Stromal cell of bone marrow (primary cell): ENCODE data around the gene GRB14.
A peak's percentile ranks its signal among the peaks of the same experiment; 100 is the strongest.
"Not testable (repeated sequence)": the region's sequence is repeated elsewhere in the genome, so short reads cannot be mapped to it uniquely, and the experiment has no call there.

Source experiments
- DNase-seq: peaks from one replicate; pipeline ENCODE4 v3.0.0-alpha.2; 2012; ENCODE audit warnings: low read depth

GRB14 gene

DNA sequence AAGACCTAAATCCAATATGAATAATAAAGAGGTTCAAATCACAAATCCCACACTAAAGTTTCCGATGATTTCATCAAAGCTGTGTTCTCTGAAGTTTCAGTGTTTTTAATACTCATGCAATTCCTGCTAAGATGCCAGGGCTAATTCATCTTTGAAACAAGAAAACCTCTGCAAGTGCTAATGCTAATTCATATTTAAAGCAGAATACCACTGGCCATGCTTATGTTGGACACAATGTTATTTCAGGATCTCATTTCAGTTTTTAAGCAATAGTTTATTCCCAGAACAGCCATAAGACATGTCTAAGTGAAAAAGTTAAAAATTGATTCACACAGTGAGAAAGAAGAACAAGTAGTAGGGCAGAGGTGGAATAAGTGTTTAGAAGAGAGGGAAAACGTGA, 62.8 kb downstream of the GRB14 start:
- peak; percentile 55 for DNase-seq

DNA sequence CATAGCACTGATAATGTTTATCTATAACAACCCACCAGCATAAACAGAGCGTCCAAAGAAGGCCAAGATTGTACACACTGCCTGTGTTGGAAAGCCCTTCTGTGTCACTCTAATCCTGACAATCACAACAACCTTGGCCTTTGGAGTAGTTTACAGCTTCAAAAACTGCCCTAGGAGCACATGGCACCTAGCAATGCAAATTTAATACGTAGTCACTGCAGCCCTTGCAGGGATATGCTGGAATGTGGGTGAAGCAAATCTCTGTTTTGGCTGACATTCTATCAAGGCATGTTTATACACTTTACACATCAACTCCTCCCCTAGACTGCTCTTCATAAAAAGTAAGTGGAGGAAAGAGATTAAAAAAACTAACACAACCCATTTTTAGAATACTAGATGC, 66.8 kb downstream of the GRB14 start:
- DNase-seq: no peak

DNA sequence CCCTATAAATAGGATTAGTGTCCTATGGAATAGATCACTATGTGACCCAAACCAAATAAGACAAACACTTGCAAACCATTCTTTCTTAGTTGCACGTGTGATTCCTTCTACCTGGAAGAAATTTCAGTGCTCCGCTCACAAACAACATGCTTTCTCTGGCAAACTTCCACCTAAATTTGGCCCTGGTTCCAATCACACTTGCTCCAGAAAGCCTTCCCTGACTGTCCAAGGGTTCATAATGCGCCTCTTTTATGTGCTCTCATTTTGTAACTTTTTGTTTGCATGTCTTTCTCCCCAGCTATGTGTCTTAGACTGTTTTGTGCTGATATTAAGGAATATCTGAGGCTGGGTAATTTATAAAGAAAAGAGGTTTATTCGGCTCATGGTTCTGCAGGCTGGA, 69.8 kb downstream of the GRB14 start:
- DNase-seq: no peak

DNA sequence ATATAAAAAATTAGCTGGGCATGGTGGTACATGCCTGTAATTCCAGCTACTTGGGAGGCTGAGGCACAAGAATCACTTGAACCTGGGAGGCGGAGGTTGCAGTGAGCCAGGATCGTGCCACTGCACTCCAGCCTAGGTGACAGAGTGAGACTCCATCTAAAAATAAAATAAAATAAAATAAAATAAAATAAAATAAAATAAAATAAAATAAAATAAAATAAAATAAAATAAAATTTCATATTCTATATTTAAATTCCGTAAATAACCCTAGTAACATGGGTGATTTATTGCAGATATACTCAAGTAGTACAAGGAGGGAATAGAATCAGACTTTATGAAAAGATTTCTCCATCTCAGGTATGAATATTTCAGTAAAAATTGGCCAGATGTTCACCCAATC, 71.6 kb downstream of the GRB14 start:
- DNase-seq: not testable (repeated sequence)

DNA sequence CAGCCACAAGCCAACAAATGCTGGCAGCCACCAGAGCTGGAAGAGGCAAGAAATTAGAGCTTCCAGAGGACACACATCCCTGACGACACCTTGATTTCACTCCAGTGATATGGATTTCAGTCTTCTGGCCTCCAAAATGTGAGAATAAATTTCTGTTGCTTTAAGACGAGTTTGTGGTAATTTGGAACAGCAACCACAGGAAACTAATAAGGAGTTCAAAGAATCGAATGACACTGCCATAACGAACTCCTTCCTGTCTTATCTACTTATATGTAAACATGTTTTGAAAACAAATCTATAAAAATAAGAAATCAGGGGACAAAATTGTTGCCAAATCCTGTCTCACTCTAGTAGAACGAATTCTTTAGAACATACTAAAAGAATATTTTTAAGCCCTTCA, 75.8 kb downstream of the GRB14 start:
- DNase-seq: no peak

DNA sequence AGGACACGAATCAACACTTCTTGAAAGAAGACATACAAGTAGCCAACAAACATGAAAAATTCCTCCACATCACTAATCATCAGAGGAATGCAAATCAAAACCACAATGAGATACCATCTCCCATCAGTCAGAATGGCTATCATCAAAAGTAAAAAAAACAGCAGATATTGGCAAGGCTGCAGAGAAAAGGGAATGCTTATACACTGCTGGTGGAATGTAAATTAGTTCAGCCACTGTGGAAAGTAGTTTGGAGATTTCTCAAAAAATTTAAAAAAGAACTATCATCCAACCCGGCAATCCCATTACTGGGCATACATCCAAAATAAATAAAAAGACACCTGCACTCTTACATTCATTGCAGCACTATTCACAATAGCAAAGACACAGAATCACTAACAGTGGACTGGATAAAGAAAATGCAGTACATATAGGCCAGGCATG, 78.7 kb downstream of the GRB14 start:
- DNase-seq: no peak

DNA sequence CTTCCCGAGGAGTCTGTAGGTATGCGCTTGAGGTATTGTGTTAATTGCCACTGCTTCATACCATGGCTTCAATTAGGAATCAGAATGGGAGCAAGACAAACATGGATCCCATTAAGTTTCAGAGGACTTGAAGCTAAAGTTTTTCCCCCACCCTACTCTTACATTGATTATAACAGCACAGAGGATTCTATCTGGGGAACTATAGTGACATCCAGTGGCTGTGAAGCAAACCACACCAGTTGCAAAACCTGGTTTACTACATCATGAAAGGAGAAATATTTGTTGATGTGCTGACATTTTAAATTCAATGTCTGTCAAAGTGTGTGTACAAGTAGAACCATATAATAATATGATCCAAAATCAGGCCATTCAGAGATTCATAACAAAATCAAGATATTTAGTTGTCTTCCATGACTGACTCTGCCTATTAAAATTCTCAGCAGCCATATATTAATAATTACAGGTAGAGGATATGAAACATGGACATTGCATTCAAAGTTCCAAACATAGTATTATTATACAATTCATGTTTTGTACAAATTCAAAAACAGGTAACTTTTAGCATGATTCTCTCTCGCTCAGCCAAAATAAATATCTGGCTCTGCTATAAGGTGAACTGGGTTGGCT, 82.9 kb downstream of the GRB14 start:
- peak; percentile 25 for DNase-seq

DNA sequence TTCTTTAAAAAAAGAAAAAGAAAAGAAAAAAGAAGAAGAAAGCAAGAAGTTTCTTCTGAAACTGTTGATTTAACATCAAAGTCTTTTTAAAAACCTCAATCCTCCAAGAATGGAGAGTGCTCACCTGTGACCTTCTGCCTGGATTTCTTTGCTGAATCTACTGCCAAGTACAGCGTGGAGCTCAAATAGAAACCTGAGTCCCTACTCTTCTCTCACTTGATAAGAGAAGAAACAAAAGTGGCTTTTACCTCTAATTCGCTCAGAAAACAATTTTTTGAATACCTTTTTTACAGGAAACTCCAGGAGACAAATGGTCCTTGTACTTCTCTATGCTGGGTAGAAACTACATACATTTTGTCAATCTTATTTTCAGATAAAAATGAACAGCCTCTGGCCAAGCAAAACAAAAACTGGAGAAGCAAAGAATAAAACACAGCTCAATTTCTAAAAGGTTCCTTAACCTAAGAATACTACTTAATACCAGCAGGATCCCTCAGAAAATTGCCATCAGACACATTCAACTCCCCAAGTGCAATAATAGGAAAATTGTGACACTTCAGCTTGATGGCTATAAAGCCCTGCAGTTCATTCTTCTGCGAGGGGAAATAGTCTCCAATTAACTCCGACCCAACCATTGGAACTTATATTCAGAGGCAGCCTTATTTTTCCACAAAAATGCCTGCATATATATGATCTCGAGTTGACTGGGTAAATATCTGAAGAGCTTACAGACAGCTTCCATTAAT, 85.8 kb downstream of the GRB14 start:
- DNase-seq: no peak

DNA sequence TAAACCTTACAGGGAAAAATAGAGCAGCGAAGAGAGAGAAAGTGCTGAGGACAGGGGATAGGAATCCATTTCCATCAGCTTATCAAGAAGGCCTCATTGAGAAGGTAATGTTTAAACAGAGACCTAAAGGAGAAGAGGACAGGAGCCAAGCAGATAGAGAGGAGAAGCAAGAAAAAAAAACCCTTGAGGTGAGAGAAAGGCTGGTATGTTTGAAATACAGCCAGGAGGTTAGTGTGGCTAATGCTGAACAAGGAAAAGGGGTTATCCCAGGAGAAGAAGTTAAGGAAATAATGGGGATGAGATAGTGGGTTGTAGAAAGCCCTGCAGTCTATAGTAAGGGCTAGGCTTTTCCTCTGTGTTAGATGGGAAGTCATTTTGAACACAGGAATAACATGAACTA, 90.8 kb downstream of the GRB14 start:
- no peak for DNase-seq

DNA sequence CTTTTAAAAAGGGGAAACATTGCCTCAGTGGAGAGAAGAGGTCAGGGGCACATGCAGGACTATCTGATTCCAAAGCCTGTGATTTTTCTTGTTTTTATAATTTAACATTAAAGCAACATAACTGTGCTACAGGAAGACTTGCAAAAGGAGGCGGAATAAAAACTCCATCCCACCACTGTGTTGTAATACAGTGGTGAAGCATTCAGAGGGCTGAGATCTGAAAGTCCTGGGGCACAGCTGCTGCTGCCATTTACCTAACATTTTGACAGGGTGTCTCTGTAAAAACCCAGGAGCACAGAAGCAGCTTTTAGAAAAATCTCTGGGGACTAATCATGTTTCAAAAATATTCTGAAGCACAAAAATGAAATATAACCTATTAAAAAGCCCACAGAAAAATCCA, 97.6 kb downstream of the GRB14 start:
- no peak for DNase-seq

DNA sequence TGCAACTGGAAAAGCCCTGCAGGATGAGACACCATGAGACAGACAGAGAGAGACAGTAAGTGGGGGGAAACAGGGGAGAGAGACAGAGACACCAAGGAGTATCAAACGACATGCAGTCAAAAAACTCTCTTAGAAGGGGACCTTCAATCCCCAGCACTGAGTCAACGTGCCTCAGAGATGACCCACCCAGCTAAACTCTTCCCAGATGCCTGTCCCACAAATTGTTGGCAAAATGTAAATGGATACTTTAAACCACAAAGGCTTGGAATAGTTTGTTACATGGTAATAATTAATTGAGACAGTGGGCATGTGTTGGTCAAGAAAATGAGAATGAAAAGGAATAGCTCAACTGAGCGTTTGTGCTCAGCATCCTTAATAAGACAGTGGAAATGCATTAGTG, 98.3 kb downstream of the GRB14 start:
- no peak for DNase-seq

DNA sequence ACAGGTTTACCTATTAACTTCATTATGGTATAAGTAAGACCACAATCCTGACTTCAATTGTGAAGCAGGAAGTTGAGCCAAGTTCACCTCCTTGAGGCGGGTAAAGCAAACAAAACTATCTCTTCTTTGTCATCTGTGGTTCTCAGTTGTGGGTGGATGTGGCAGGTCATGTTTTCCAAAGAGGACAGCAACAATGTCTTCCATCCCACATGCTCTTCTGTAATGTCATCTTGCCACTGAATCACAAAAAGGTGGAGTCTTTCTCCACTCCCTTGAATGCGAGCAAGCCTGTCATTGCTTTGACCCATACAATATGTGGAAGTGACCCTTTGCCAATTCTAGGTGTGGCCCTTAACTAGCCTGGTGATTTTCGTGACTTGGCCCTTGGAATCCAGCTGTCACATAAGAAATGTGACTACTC, 98.7 kb downstream of the GRB14 start:
- no peak for DNase-seq

DNA sequence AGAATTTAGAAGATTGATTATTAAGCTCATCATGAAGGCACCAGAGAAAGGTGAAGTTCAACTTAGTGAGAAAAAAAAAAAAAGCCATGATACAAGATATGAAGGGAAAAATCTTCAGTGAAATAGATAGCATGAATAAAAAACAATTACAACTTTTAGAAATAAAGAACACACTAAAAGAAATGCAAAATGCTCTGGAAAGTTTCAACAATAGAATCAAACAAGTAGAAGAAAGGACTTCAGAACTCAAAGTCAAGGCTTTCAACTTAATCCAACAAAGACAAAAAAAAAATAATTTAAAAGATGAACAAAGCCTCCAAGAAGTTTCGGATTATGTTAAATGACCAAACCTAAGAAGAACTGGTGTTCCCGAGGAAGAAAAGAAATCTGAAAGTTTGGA, 105.5 kb downstream of the GRB14 start:
- no peak for DNase-seq

DNA sequence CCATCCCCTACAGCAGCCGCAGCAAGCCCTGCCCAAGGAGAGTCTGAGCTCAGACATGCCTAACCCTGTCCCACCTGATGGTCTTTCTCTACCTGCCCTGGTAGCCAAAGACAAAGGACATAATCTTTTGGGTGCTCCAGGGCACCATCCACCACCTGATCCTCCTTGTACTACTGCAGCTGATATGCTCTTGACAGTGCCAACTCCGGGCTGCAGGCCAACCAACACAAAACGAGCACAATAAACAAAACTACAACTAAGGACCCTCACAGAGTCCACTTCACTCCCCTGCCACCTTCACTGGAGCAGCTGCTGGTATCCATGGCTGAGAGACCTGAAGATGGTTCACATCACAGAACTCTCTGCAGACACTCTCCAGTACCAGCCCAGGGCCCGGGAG, 106.3 kb downstream of the GRB14 start:
- DNase-seq: no peak

DNA sequence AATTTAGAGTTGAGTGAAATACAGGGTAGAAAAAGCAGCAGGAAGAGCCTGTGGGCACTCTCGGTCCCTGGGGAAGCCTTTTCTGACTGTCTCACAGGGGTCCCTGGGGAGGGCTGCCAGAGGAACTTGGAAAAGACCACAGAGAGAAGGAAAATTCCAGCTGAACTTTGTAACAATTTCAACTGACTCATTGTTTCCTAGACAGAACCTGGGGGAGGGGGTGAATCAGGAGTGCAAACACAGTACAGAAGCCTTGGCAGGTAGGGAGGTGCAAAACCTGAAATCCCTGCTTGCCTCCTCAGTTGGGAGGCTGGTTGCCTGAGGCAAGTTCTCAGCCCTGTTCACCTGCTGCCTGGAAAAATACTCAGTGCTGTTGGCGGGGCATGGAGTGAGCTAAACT, 106.8 kb downstream of the GRB14 start:
- no peak for DNase-seq

DNA sequence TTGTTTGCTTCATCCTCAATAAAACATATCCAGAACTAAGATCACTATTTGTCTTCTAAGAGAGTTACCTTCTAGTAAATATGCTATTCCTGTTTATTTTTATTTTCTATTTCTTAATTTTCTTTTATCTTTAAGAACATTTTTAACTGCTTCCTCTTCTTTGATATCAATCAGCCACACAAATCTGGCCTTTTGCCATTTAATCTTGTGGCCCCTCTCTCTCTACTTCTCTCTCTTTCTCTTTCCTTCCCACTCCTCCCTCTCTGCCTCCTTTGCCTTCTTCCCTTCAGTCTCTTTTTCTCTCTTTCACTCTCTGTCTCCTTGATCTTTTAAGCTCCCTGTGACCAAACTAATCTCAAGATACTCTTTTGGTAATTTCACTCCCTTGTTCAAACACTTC, 108.4 kb downstream of the GRB14 start:
- no peak for DNase-seq

DNA sequence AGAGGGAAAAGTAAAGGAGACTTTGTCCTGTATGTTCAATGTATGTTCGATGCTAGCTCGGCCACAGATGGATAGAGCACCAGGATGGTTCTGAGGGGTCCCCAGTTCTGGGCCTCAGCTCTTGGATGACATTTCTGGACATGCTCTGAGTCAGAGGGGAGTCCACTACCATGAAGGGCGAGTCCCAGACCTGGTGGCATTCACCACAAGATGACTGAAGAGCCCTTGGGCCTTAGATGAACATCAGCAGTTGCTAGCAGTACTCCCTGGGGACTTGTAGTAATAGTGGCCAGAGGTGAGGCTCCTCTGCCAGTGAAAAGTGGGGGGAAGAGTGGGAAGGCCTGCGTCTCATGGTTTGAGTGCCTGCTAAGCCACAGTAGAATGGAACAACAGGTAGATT, 109.5 kb downstream of the GRB14 start:
- no peak for DNase-seq

DNA sequence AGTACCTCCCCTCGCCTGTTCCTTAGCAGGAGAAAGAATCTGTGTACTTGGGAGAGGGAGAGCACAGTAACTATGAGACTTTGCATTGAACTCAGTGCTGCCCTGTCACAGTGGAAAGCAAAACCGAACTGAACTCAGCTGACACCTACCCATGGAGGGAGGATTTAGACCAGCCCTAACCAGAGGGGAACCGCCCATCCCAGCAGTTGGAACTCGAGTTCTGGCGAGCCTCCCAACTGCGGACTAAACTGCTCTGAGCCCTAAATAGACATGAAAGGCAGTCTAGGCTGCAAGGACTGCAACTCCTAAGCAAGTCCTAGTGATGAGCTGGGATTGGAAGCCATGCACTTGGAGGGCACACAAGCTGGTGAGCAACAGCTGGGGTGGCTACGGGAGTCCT, 110.4 kb downstream of the GRB14 start:
- no peak for DNase-seq

DNA sequence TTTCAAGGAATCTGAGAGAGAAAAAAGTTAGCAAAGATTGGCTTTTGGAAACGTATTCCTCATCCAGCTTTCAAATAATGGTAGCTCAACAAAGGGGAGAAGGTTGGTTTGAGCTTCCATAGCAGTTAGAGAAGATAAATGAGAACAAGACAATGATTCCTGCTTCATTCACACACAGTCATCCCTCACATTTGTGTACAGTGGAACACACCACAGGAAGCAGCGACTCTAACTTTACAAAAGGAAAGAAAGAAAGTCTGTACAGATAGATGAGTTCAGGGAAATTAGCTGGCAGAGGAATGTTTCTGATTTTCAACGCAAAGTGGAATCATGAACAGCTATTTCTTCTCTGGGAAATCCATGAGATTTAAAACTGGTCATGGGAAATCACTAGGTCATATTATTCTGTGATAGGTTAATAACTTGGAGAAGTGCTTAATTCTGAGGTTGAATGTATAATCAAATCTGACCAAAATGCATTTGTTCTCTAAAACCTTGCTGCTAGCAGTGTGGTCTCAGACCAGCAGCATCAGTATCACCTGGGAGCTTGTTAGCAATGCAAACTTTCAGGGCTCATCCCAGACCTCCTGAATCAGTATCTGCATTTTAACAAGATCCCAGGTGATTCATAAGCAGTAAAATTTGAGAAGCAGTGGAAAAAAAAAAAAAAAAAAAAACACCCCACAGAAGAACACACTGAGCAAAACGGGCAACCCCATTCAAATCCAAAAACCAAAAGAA, 112.0 kb downstream of the GRB14 start:
- DNase-seq: no peak

DNA sequence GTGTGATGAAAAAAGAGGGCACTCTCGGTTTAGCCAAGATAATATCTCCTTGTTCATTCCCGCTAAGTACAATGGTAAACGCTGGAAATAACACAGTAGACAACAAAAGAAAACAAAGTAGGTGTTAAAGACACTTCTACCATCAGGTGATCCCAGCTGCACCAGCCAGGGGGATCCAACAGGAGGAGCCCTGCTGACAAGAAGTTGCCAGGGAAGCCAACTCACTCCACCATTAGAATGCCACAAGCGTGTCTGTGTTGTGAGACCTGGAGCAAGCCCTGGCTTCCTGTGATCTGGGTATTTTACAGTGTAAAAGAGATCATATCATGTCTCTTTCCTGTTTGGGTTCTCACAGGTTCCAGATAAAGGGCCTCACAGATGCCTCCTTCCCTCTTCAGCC, 117.0 kb downstream of the GRB14 start:
- no peak for DNase-seq

DNA sequence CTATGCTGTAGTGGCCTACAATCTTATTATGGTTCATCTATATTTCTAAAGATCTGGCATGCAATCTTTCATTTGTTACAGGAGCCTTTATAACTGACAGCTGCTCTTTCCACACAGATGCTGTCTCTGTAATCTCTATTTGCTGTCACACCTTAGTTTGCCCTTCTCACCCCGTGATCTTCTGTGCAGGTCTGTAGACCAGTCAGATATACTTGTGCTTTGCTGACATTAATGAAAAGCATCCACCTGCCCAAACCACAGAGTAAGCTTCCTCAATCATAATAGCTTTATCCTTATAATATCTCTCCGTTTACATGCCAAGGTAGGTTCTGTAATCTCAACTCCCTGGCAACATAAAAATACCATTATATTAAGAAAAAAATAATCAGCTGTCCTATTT, 122.4 kb downstream of the GRB14 start:
- no peak for DNase-seq

DNA sequence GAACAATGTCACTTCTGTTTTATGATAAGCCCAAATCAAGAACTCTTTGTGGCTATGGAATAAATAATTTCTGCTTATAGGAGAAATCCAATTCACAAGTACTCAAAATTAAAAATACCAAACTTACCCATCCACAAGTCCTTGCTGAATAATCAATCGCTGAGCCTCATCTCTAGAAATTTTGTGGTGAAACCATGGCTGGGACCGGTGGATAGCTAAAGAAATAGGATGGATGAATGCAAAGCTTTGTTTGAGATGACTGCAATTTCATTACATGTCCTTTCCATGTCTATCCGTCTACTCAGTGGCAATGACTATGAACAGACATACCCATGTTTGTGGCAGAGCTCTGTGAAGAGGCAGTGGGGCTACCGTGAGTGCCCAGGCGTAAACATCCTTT, 124.4 kb downstream of the GRB14 start:
- DNase-seq: no peak

DNA sequence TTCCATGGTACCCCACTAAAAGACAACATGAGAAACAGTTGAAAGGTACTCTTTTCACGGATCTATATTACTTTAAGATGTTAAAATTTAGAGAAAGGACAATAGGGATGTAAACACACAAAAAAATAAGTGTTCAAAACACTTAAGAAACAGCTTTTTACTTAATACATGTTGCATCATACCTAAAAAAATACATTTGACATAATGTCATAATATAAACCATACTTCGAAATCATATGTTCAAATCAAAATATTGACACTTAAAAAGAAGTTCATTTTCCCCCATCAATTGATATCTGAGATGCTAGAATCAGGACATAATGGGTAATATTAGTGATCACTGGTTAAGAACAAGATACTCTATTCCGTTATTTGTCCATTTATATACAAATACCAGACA, 124.9 kb downstream of the GRB14 start:
- no peak for DNase-seq
